Memory B cell (primary cell): Measurements from ENCODE around the gene LUZP1.

Experiments used
- ATAC-seq: fragments of 150-1000 bp; cut with Tn5 transposase; 2 replicates; pipeline ENCODE4 v1.10.0; 2021; ENCODE audit warnings: low read depth, mild to moderate bottlenecking, moderate library complexity
- DNase-seq, 2 donors: peaks; one replicate each; pipeline ENCODE4 v3.0.0; 2022; ENCODE audit warnings: low spot score in 2 of 2
- H3K27ac Mint-ChIP-seq: one replicate; pipeline ENCODE4 v1.8.0; 2022; ENCODE audit warnings: mild to moderate bottlenecking, moderate library complexity, mixed read lengths
- H3K27me3 Mint-ChIP-seq: one replicate; pipeline ENCODE4 v1.8.0; 2022; ENCODE audit warnings: mixed read lengths
- H3K36me3 Mint-ChIP-seq: one replicate; pipeline ENCODE4 v1.8.0; 2022; ENCODE audit warnings: mild to moderate bottlenecking, mixed read lengths
- H3K4me1 Mint-ChIP-seq: one replicate; pipeline ENCODE4 v1.8.0; 2022; ENCODE audit warnings: mixed read lengths
- H3K4me3 Mint-ChIP-seq: one replicate; pipeline ENCODE4 v1.8.0; 2022; ENCODE audit warnings: mild to moderate bottlenecking, moderate library complexity, mixed read lengths
- H3K9me3 Mint-ChIP-seq: one replicate; pipeline ENCODE4 v1.8.0; 2022; ENCODE audit warnings: mixed read lengths

The LUZP1 gene

GRCh38 chr1:23044035-23044434, 124.6 kb downstream of the LUZP1 start:
- peaks cover 11% of the 10 kb centered on the region for H3K36me3 Mint-ChIP-seq
- no peaks in the 10 kb centered on the region for H3K27me3 Mint-ChIP-seq
- H3K4me1 Mint-ChIP-seq = peaks cover 5% of the 10 kb centered on the region
- no peak overlapping the region for H3K4me3 Mint-ChIP-seq
- no peak overlapping the region for H3K27ac Mint-ChIP-seq
- DNase-seq = no peak
- no peaks in the 10 kb centered on the region for H3K9me3 Mint-ChIP-seq
- no peak for ATAC-seq

GRCh38 chr1:23040509-23040908, 128.1 kb downstream of the LUZP1 start:
- H3K27me3 Mint-ChIP-seq = no peaks in the 10 kb centered on the region
- no peak overlapping the region for H3K27ac Mint-ChIP-seq
- peaks cover 7% of the 10 kb centered on the region for H3K36me3 Mint-ChIP-seq
- no peak overlapping the region for H3K4me3 Mint-ChIP-seq
- no peaks in the 10 kb centered on the region for H3K9me3 Mint-ChIP-seq
- DNase-seq = no peak
- H3K4me1 Mint-ChIP-seq = peaks cover 3% of the 10 kb centered on the region
- no peak for ATAC-seq

- DNase-seq = no peak
- Mint-ChIP-seq H3K4me3 (no peak overlapping the region), H3K27ac (no peak overlapping the region), H3K9me3 (no peaks in the 10 kb centered on the region), H3K4me1 (peaks cover 2% of the 10 kb centered on the region), H3K27me3 (no peaks in the 10 kb centered on the region), H3K36me3 (peaks cover 6% of the 10 kb centered on the region)
- no peak for ATAC-seq
These were observed 129.3 kb downstream of the LUZP1 start for GRCh38 chr1:23039308-23039826.

GRCh38 chr1:23037081-23037740, 131.4 kb downstream of the LUZP1 start:
- H3K27ac Mint-ChIP-seq = no peak overlapping the region
- no peaks in the 10 kb centered on the region for H3K9me3 Mint-ChIP-seq
- H3K27me3 Mint-ChIP-seq = no peaks in the 10 kb centered on the region
- H3K4me3 Mint-ChIP-seq = no peak overlapping the region
- no peak for ATAC-seq
- no peak for DNase-seq
- H3K4me1 Mint-ChIP-seq = peaks cover 6% of the 10 kb centered on the region
- H3K36me3 Mint-ChIP-seq = peaks cover 10% of the 10 kb centered on the region

- peaks cover 10% of the 10 kb centered on the region for H3K4me1 Mint-ChIP-seq
- DNase-seq = no peak
- no peak overlapping the region for H3K4me3 Mint-ChIP-seq
- peaks cover 10% of the 10 kb centered on the region for H3K36me3 Mint-ChIP-seq
- ATAC-seq = no peak
- no peaks in the 10 kb centered on the region for H3K9me3 Mint-ChIP-seq
- no peak overlapping the region for H3K27ac Mint-ChIP-seq
- no peaks in the 10 kb centered on the region for H3K27me3 Mint-ChIP-seq
These were observed 132.7 kb downstream of the LUZP1 start for GRCh38 chr1:23035823-23036452.
